GM18951 (cell line): ENCODE data around the gene USP51.
"Not testable (repeated sequence)": the region's sequence is repeated elsewhere in the genome, so short reads cannot be mapped to it uniquely, and the experiment has no call there.

ENCODE experiments used
- POLR2A ChIP-seq: IDR thresholded peaks from 4 replicates; pipeline ENCODE4 v1.6.1; 2011; ENCODE audit warnings: mild to moderate bottlenecking; ENCODE audit not compliant: insufficient read length, insufficient read depth; ENCODE audit errors: extremely low read depth
- in situ Hi-C: fragments of 300-500 bp; cut with MboI; formaldehyde crosslinking; loops from one replicate; pipeline ENCODE4 v1.12.0; 2022; ENCODE audit warnings: low sequenced_read_pairs, mixed read lengths, inconsistent platforms; ENCODE audit not compliant: unreplicated experiment

USP51 gene

DNA sequence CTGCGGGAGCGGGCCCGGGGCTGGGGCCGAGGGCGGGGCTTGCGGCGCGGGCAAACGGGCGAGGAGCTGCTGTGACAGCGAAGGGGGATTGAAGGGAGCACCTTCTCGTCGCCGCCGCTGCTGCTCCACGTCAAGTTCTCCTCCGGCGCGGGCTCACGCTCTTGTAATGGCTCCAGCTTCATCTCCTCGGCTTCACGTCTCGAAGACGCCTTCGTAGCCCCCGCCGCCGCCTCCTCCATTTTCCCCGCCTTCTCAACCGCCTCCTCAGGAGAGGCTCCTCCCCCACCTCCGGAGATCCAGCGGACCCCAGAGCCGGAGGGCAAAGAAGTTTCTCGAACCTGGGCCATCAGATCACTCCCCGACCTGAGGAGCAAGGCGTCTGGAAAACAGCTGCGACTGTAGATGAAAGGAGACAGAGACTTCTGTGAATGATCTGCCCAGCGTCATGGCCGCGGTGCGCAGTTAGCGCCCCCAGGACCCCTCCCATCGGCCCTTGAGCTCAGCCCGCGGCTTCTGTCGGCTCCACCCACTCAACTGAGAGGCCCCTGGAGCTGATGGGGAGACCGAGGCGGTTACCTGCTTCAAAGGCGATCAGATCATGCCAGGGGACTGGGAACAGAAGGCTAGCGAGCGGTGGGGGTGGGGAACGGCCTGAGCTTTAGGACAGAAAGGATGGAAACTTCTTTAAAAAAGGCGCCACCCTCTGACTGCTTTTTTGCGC lies 895 bp downstream of the USP51 start:
- in situ Hi-C loops: no loop called here
- TF ChIP-seq POLR2A: peak; percentile 41

GRCh38 chrX:55488006-55488592 lies 1.5 kb downstream of the USP51 start:
- TF ChIP-seq POLR2A: no peak
- in situ Hi-C loops: no loop called here

DNA sequence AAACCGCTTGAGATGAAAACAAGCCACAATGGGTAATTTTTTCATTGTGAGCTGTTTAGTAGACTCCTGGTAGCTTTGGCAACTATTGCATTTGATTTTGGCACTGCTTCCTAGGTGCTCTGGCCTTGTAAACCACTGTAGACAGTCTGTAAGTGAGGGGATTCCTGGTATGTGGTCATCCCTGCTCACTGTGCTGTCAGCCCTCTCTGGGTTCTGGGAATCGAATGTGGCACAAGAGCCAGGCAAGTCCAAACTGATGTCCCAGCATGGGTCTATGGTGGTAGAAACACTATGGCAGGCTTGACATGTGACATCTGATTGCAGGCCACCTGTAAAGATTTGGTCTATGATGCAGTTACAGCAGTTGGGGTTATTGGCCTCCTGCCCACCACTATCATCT lies 2.5 kb downstream of the USP51 start:
- no peak for TF ChIP-seq POLR2A
- in situ Hi-C loops: no loop called here

DNA sequence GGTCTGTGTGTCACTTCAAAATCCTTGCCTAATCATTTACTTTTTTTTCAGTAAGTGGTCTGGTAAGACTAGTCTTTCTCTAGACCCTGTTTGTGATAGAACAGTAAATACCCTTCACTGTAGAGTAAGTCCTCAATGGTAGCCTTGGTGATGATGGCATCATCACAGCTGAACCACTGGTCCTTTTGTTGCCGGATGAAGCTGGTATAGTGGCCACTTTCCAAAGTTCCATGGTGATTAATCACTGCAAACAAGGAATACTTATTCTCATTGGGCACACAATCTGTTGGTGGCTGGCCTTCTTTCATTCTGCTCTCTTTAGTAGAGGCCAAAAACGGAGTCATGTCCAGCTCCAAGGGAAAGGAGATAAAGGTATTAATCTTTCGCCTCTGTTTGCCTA lies 2.9 kb downstream of the USP51 start:
- no peak for TF ChIP-seq POLR2A
- in situ Hi-C loops: no loop called here

DNA sequence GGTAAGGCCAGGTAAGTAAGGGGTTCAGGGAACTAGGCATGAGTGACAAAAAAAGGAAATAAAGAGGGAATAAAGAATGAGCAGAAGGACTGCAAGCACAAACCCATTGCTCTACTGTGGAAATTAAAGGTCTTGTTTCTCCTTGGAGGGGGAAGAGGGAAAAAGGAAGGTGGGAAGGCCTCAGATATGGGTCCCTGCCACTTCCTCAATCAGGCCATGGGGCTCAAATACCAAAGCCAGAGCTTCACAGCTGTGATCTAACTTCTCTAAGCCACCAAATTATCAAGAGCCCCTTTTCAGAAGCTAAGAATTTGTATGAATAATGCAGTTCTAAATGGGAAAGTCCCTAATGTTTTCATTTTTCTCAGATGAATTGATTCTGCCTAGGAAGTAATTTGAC lies 4.7 kb downstream of the USP51 start:
- in situ Hi-C loops: no loop called here
- no peak for TF ChIP-seq POLR2A

DNA sequence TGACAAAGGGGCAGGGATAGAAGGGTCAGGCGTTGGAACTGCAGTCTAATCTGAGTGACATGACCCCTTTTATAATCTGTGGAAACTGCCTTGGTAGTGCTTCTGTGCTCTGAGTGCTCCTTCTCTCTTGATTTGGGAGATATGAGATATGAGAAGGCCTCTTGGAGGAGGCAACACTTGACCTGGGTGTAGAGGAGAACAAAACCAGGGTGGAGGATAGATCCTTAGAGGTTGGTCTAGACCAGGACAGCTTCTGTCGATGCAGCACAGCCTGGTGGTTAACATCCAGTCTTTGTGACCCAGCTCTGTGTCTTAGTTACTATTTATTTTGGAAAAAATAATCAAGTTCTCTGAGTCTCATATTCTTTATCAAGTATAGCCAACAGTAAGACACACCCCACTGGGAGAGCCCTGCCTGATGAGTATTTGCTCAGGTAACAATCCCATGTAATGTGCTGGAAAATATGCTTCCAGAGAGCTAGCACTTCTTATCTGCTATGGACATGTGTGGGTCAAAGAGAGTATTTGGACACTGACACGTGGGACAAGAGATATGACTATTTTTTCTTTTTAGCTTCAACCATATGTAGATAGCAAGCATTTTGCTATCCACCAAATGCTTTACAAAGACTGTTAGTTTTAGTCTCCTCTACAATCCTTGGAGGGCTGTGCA lies 9.1 kb downstream of the USP51 start:
- no peak for TF ChIP-seq POLR2A
- in situ Hi-C loops: no loop called here

DNA sequence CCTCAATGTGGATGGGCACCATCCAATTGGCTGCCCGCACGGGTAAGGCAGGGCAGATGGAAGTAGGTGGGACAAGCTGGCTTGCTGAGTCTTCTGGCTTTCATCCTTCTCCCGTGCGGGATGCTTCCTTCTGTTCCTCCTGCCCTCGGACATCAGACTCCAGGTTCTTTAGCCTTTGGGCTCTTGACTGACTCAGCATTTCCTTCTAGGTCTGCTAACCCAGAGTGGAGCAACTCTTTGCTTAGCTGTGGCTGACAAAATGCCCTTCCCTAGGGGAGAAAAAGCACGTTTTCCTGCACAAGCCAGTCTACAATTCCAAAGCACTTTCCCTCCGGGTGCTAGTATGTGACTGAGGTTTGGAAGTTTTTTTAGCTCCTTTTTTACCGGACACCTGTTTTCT lies 9.7 kb downstream of the USP51 start:
- in situ Hi-C loops: not testable (repeated sequence)

GRCh38 chrX:55465791-55466190 lies 23.9 kb downstream of the USP51 start:
- in situ Hi-C loops: not testable (repeated sequence)

- in situ Hi-C loops: not testable (repeated sequence)
These were observed 24.5 kb downstream of the USP51 start for GRCh38 chrX:55465108-55465507.

DNA sequence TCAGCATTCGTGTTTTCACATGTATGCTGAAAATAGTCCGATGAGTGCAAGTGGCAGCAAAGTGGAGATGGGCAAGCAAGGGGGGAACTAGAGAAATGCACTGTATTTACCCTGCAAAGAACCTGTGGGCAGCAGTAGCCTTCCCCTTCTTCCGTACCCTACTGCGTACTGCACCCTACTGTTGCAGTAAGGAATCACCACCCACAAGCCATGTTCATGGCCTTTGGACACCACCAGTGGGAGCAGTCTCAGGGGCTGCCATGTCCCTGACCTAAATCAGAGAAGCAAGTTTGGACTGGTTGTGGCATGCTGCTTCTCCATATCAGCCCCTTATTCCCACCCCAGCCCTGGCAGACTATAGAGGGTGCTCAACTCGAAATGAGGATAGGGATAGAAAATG lies 25.6 kb downstream of the USP51 start:
- in situ Hi-C loops: not testable (repeated sequence)

DNA sequence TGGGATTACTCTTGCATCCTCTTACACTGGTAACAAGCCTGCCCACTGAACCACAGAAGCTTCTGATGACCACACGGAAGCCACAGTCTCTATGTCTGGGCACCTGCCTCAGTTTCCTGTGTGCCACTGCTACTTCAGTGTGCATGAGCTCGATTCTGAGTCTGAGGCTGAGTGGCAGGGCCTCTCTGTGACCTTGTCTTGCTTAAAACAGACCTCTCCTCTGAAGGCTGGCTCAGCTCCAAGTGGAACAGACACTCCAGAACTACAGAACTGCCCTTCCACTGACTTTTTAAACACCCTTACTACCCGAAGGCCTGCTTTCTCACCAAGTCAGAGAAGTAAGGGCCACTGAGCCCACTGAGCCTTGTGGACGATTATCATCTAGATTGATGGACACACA lies 29.7 kb downstream of the USP51 start:
- in situ Hi-C loops: not testable (repeated sequence)

- in situ Hi-C loops: not testable (repeated sequence)
These were observed 30.2 kb downstream of the USP51 start for GRCh38 chrX:55459426-55459825.

- in situ Hi-C loops: not testable (repeated sequence)
These were observed 33.9 kb downstream of the USP51 start for GRCh38 chrX:55455708-55456107.

DNA sequence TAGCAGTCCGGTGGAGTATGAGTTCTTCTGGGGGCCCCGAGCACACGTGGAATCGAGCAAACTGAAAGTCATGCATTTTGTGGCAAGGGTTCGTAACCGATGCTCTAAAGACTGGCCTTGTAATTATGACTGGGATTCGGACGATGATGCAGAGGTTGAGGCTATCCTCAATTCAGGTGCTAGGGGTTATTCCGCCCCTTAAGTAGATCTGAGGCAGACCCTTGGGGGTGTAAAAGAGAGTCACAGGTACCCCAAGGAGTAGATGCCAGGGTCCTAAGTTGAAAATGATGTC lies 36.9 kb downstream of the USP51 start:
- in situ Hi-C loops: no loop called here
- TF ChIP-seq POLR2A: no peak

DNA sequence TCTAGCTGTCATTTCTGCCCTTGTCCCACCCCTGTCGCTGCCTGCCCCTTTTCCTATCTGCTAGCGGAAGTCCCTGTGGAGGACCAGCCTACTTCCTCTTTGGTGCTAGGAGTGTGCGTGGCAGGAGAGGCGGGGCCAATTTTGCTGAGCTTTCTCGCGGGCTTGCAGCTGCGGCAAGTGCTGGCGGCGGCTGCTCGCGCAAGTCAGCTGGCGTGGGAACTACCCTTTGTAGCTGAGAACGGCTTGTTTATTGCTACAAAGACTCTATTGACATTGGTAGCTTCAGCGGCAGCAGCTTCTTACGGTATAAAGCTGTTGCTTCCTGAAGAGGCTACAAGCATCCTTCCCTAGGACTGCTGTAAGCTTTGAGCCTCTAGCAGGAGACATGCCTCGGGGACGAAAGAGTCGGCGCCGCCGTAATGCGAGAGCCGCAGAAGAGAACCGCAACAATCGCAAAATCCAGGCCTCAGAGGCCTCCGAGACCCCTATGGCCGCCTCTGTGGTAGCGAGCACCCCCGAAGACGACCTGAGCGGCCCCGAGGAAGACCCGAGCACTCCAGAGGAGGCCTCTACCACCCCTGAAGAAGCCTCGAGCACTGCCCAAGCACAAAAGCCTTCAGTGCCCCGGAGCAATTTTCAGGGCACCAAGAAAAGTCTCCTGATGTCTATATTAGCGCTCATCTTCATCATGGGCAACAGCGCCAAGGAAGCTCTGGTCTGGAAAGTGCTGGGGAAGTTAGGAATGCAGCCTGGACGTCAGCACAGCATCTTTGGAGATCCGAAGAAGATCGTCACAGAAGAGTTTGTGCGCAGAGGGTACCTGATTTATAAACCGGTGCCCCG lies 37.4 kb downstream of the USP51 start, which contains the start of gene MAGEH1:
TSS of gene MAGEH1 (plus strand) at position 138 of the 843 bp plus-strand sequence. CDS start at position 386, 248 bp downstream.
- in situ Hi-C loops: no loop called here
- TF ChIP-seq POLR2A: peak; percentile 68
